ENCODE results near the gene MYH7B.

- TF ChIP-seq ELF4 (IDR thresholded peaks at IDR 0.05) = no peak
- TF ChIP-seq FOXK2 (IDR thresholded peaks at IDR 0.05) = no peak
- TF ChIP-seq BHLHE40 (IDR thresholded peaks at IDR 0.05; ENCODE audit: borderline replicate concordance) = no peak
- no peak for TF ChIP-seq NFRKB (IDR thresholded peaks at IDR 0.05)
- no peak for TF ChIP-seq ZNF384 (IDR thresholded peaks at IDR 0.05)
- no peak for TF ChIP-seq SP1 (IDR thresholded peaks at IDR 0.05)
- no peak for TF ChIP-seq HDGF (IDR thresholded peaks at IDR 0.05; ENCODE audit: borderline replicate concordance)
- no peak for TF ChIP-seq FOXM1 (IDR thresholded peaks at IDR 0.05; ENCODE audit: borderline replicate concordance)
- TF ChIP-seq TARDBP (IDR thresholded peaks at IDR 0.05) = no peak
- no peak for TF ChIP-seq ARNT (IDR thresholded peaks at IDR 0.05)
- TF ChIP-seq L3MBTL2 (conservative IDR thresholded peaks at IDR 0.05) = no peak
Observed at GRCh38 chr20:34942301-34942700, 13.4 kb upstream of the MYH7B start.
